Muscle layer of colon (tissue), 2 donors: ENCODE results near the gene OLFML3.

Source experiments
- H3K27ac ChIP-seq: one replicate; pipeline ENCODE4 v1.7.0; 2013; ENCODE audit warnings: low read depth, mild to moderate bottlenecking, low read length, moderate library complexity
- H3K27me3 ChIP-seq, 2 donors: one replicate each; pipeline ENCODE4 v1.7.0; 2013; ENCODE audit warnings: low read length in 2 of 2, mild to moderate bottlenecking in 2 of 2; ENCODE audit not compliant: insufficient read depth in 2 of 2, control insufficient read depth in 1 of 2
- H3K36me3 ChIP-seq: one replicate; pipeline ENCODE4 v1.7.0; 2013; ENCODE audit warnings: mild to moderate bottlenecking, low read length; ENCODE audit not compliant: insufficient read depth
- H3K4me1 ChIP-seq: one replicate; pipeline ENCODE4 v1.7.0; 2013; ENCODE audit warnings: mild to moderate bottlenecking, low read length; ENCODE audit not compliant: insufficient read depth
- H3K4me3 ChIP-seq, 2 donors: one replicate each; pipeline ENCODE4 v1.7.0; 2013; ENCODE audit warnings: low read length in 2 of 2, low read depth in 1 of 2, mild to moderate bottlenecking in 1 of 2, moderate library complexity in 1 of 2
- H3K9ac ChIP-seq: one replicate; pipeline ENCODE4 v1.7.0; 2013; ENCODE audit warnings: low read length
- H3K9me3 ChIP-seq: one replicate; pipeline ENCODE4 v1.7.0; 2013; ENCODE audit warnings: mild to moderate bottlenecking, low read length
- donor health status: abdominal sarcoma.
- donor health status: Adenocarcinoma of cecum.

The OLFML3 gene

DNA sequence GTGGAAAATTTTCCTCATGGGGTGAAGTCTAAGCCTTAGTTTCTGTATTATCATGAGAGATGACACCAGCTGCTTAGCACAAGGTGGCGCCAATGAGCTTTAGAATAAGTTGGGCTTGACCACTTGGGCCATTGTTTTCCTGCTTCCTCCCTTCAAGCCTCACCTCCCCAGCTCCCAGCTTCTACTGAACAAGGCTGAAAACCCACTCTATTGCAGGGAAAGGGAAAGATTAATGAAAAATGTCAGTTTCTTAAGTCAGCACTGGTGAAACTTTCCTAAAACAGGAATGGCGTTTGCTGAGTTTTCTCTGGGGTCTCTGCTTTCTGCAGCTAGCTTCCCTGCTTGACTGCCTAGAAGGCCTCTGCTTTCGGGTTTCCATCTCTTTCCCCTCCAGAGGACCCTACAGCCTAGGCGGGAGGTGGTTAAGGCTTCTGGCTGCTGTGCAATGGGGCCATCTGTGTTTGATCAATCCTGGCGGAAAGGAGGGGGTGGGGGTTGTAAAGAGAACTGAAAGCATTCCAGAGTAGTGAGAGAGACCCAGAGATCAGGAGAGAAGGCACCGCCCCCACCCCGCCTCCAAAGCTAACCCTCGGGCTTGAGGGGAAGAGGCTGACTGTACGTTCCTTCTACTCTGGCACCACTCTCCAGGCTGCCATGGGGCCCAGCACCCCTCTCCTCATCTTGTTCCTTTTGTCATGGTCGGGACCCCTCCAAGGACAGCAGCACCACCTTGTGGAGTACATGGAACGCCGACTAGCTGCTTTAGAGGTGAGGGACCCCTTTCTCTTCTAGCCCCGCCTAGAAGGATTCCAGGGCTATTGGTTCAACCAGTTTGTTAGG lies at the start of gene OLFML3:
Gene OLFML3, plus strand, starts transcription at position 612 of the 840 bp plus-strand sequence. Its CDS starts 43 bp downstream, at position 655.
- peak within 1 kb of the TSS; percentile 84 for H3K27ac ChIP-seq
- H3K9me3 ChIP-seq = no peaks in the 10 kb centered on the region
- peak within 1 kb of the TSS; percentile 33 to 78 for H3K4me3 ChIP-seq
- H3K9ac ChIP-seq = peak within 1 kb of the TSS; percentile 17
- no peaks in the 10 kb centered on the region for H3K27me3 ChIP-seq
- no peaks in the 10 kb centered on the region for H3K36me3 ChIP-seq
- peaks cover 58% of the 10 kb centered on the region for H3K4me1 ChIP-seq

- H3K4me1 ChIP-seq = peaks cover 46% of the 10 kb centered on the region
Measured at GRCh38 chr1:113929750-113930498, 49.4 kb upstream of the OLFML3 start.

DNA sequence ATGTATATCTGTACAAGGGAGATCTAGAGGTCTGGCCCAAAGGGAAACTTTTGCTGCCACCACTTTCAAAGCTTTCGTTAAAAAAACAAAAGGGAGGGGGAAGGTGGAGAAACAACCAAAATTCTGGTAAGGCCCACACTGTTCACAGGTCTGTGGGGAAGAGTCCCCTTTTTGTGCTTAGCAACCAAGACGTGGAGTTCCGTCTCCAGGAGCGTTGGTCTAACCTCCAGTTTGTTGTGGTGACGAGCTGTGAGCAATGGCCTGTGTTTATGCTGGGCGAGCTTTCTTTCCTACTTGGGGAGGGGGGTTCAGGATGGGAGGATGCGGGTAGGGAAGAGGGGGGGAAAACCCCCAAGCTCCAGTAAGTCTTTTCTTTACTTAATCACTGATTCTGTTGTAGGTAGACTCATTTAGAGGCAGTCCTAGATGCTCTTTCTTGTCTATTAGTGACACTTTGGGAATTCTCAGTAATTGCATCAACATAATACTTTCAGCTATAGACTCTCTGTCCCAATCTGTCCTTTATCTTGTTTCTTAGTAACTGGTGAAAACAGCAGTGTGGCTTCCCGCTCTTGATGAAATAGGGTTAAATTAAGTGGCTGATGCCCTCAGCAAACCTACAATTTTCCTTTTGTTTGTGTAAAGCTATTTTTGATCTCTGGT lies 48.6 kb upstream of the OLFML3 start:
- Histone ChIP-seq H3K27me3 (no peaks in the 10 kb centered on the region), H3K4me3 (peak overlapping the region; percentile 88 to 99), H3K27ac (peak overlapping the region; percentile 98), H3K9me3 (no peaks in the 10 kb centered on the region), H3K9ac (peak overlapping the region; percentile 99), H3K4me1 (peaks cover 46% of the 10 kb centered on the region), H3K36me3 (no peaks in the 10 kb centered on the region)

More at GRCh38 chr1:113929750-113930498, 49.4 kb upstream of the OLFML3 start:
- peak overlapping the region; percentile 88 to 99 for H3K4me3 ChIP-seq
- H3K9me3 ChIP-seq = no peaks in the 10 kb centered on the region
- no peaks in the 10 kb centered on the region for H3K36me3 ChIP-seq
- H3K9ac ChIP-seq = peak overlapping the region; percentile 99
- H3K27me3 ChIP-seq = no peaks in the 10 kb centered on the region
- H3K27ac ChIP-seq = peak overlapping the region; percentile 98

- H3K4me3 ChIP-seq = peak overlapping the region in 1 of 2 donors; percentile 99
- H3K9me3 ChIP-seq = no peaks in the 10 kb centered on the region
- peak overlapping the region; percentile 99 for H3K9ac ChIP-seq
- peak overlapping the region; percentile 21 for H3K27ac ChIP-seq
- no peaks in the 10 kb centered on the region for H3K27me3 ChIP-seq
- H3K36me3 ChIP-seq = no peaks in the 10 kb centered on the region
- H3K4me1 ChIP-seq = peaks cover 46% of the 10 kb centered on the region
Measured at GRCh38 chr1:113931451-113931851, 47.8 kb upstream of the OLFML3 start.

- Histone ChIP-seq H3K27ac (no peak overlapping the region), H3K4me1 (peaks cover 44% of the 10 kb centered on the region), H3K9ac (no peak overlapping the region), H3K4me3 (no peak overlapping the region), H3K27me3 (no peaks in the 10 kb centered on the region), H3K36me3 (no peaks in the 10 kb centered on the region), H3K9me3 (no peaks in the 10 kb centered on the region)
Measured at GRCh38 chr1:113934006-113934405, 45.3 kb upstream of the OLFML3 start.

DNA sequence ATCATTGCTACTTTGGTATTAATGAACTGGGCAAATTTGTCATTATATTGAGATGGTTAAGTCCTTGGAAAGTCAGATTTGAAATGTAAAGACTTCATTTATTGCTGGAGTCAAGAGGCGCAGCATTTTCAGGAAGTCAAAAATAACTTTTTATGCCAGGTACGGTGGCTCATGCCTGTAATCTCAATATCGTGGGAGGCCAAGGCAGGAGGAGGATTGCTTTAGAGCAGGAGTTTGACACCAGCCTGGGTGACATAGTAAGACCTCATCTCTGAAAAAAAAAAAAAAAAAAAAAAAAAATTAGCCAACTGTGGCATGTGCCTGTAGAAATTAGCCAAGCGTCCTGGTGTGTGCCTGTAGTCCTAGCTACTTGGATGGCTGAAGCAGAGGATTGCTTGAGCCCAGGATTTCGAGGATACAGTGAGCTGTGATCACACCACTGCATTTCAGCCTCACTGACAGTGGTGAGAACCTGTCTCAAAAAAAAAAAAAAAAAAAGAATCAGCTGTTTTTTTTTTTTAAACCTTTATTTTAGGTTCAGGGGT lies 44.7 kb upstream of the OLFML3 start:
- Histone ChIP-seq H3K36me3 (no peaks in the 10 kb centered on the region), H3K4me1 (peaks cover 44% of the 10 kb centered on the region), H3K9me3 (no peaks in the 10 kb centered on the region), H3K4me3 (no peak overlapping the region), H3K27me3 (no peaks in the 10 kb centered on the region), H3K9ac (no peak overlapping the region), H3K27ac (no peak overlapping the region)

DNA sequence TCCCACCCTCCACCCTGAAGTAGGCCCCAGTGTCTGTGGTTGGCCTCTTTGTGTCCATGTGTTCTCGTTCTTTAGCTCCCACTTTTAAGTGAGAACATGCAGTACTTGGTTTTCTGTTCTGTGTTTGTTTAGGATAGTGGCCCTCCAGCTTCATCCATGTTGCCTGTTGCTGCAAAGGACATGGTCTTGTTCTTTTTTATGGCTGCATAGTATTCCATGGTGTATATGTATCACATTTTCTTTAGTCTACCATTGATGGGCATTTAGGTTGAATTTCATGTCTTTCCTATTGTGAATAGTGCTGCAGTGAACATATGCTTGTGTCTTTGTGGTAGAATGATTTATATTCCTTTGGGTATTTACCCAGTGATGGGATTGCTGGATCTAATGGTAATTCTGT lies 44.1 kb upstream of the OLFML3 start:
- Histone ChIP-seq H3K36me3 (no peaks in the 10 kb centered on the region), H3K4me3 (no peak overlapping the region), H3K4me1 (peaks cover 44% of the 10 kb centered on the region), H3K27me3 (no peaks in the 10 kb centered on the region), H3K9ac (no peak overlapping the region), H3K27ac (no peak overlapping the region), H3K9me3 (no peaks in the 10 kb centered on the region)

DNA sequence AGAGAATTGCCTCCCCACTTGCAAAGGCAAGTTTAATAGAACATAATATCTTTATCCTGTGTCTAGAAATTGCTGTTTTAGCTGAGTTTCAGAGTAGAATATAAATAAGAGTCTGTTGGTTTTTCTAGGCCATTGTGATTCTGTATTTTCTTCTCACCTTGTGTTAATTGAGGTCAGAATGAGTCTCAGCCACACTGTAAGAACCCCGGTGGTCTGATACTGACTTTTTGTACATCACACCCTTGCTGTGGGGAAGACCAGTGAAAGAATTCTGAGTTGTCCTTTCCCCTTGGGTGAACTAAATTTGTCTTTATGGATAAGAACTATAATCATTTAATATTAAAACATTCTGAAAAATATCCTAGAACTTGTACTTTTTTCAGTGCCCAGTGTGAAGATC lies 43.3 kb upstream of the OLFML3 start:
- no peak overlapping the region for H3K27ac ChIP-seq
- peaks cover 36% of the 10 kb centered on the region for H3K4me1 ChIP-seq
- no peaks in the 10 kb centered on the region for H3K9me3 ChIP-seq
- H3K4me3 ChIP-seq = no peak overlapping the region
- peaks cover 8% of the 10 kb centered on the region for H3K36me3 ChIP-seq
- no peak overlapping the region for H3K9ac ChIP-seq
- H3K27me3 ChIP-seq = no peaks in the 10 kb centered on the region

GRCh38 chr1:113937146-113937545 lies 42.1 kb upstream of the OLFML3 start:
- Histone ChIP-seq H3K9ac (no peak overlapping the region), H3K4me3 (no peak overlapping the region), H3K27me3 (no peaks in the 10 kb centered on the region), H3K27ac (no peak overlapping the region), H3K4me1 (peaks cover 24% of the 10 kb centered on the region), H3K36me3 (peaks cover 8% of the 10 kb centered on the region), H3K9me3 (no peaks in the 10 kb centered on the region)

DNA sequence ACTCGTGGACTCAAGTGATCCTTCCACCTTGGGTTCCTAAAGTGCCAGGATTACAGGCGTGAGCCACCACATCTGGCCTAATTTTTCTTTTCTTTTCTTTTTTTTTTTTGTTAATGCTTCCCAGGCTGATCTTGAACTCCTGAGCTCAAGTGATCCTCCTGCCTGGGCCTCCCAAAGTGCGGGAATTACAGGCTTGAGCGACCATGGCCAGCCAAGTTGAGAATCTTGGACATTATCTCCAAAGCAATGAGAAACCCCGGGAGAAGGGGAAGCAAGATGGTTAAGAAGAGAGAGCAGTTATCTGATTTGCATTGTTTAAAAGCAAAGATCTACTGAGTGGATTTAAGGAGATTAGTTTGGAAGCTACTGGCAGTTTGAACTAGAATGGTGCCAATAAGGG lies 41.1 kb upstream of the OLFML3 start:
- H3K9ac ChIP-seq = no peak overlapping the region
- no peak overlapping the region for H3K27ac ChIP-seq
- H3K27me3 ChIP-seq = no peaks in the 10 kb centered on the region
- H3K4me3 ChIP-seq = no peak overlapping the region
- peaks cover 21% of the 10 kb centered on the region for H3K4me1 ChIP-seq
- H3K36me3 ChIP-seq = peaks cover 8% of the 10 kb centered on the region
- H3K9me3 ChIP-seq = no peaks in the 10 kb centered on the region
